ENCODE data around the gene CFAP61.
"Not testable (repeated sequence)": the region's sequence is repeated elsewhere in the genome, so short reads cannot be mapped to it uniquely, and the experiment has no call there.

CFAP61 gene

DNA sequence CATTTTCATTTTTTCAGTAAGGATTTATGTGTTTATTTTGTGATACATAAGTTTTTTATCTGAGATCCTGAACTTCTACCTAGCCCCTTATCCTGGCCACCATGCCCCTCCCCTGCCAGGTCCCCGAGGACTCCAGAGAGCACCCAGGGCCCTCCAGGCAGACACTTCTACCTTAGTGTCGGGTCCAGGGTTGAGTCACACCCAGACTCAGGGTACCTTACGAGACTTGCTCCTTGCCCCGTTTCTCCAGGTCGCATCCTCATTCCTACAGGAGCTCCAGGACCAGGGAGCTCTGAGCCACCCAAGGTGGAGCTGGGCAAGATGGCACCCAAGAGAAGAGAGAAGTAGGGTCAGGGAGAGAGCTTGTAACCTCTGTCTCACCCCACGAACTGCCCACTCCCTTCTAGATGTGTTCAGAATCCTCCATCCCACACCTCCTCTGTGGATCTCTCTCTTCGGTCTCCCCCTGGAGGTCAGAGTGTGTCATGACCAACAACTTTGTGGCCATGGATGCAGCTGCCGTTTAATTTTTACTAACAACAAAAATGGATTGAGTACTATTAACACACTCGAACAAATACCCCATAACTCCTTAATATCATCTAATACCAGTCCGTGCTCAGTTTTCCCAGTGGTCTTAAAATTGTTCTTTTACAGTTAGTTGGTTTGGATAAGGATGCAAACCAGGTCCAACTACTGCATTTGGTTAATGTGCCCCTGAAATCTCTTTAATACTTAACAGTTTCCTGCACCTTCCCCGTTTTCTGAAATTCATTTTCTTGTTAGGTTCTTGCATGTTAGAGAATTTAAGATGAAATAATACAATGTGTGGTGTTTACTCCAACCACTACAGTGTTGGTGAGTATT is 185.0 kb downstream of the CFAP61 start:
- no peaks in the 10 kb centered on the region for H3F3A ChIP-seq (ENCODE audit: low read depth)
- no peaks in the 10 kb centered on the region for H3K27me3 ChIP-seq (ENCODE audit: insufficient read depth, low read length, poor library complexity, severe bottlenecking)
- H3K4me2 ChIP-seq (ENCODE audit: low read depth, low read length, poor library complexity, severe bottlenecking) = no peak overlapping the region
- no peak overlapping the region for H3K4me3 ChIP-seq (ENCODE audit: low read length, poor library complexity, severe bottlenecking)
- no peak overlapping the region for H3K9ac ChIP-seq (ENCODE audit: low read depth, low read length, poor library complexity, severe bottlenecking)
- peak overlapping the region; percentile 76; the same call in 1 of the 2 replicates for H2AFZ ChIP-seq (ENCODE audit: low read length)
- no peaks in the 10 kb centered on the region for H3K9me3 ChIP-seq (ENCODE audit: insufficient read depth, low read depth, low read length)
- no peaks in the 10 kb centered on the region for H3K79me2 ChIP-seq (ENCODE audit: insufficient read depth, low read length)
- TF ChIP-seq CTCF (conservative IDR thresholded peaks at IDR 0.05; ENCODE audit: low read length) (peak; percentile 87), EZH2phosphoT487 (IDR thresholded peaks at IDR 0.05; ENCODE audit: borderline replicate concordance) (no peak)
- H3K9me2 ChIP-seq (replicated peaks; ENCODE audit: low read depth, low read length) = no peaks in the 10 kb centered on the region
- H3K4me1 ChIP-seq (ENCODE audit: insufficient read depth, low read length, poor library complexity, severe bottlenecking) = no peaks in the 10 kb centered on the region
- H3K36me3 ChIP-seq (ENCODE audit: insufficient read depth, low read length) = no peaks in the 10 kb centered on the region
- H4K20me1 ChIP-seq (ENCODE audit: insufficient read depth, low read length, poor library complexity, severe bottlenecking) = no peaks in the 10 kb centered on the region

GRCh38 chr20:20241976-20242375 is 189.6 kb downstream of the CFAP61 start:
- Histone ChIP-seq H3K36me3 (ENCODE audit: insufficient read depth, low read length) (no peaks in the 10 kb centered on the region), H3K9me3 (ENCODE audit: insufficient read depth, low read depth, low read length) (no peaks in the 10 kb centered on the region), H3K4me3 (ENCODE audit: low read length, poor library complexity, severe bottlenecking) (no peak overlapping the region), H3K9me2 (replicated peaks; ENCODE audit: low read depth, low read length) (no peaks in the 10 kb centered on the region), H3K4me2 (ENCODE audit: low read depth, low read length, poor library complexity, severe bottlenecking) (no peak overlapping the region), H4K20me1 (ENCODE audit: insufficient read depth, low read length, poor library complexity, severe bottlenecking) (no peaks in the 10 kb centered on the region), H2AFZ (ENCODE audit: low read length) (no peak overlapping the region), H3K27me3 (ENCODE audit: insufficient read depth, low read length, poor library complexity, severe bottlenecking) (no peaks in the 10 kb centered on the region), H3K79me2 (ENCODE audit: insufficient read depth, low read length) (no peaks in the 10 kb centered on the region), H3K9ac (ENCODE audit: low read depth, low read length, poor library complexity, severe bottlenecking) (no peak overlapping the region), H3F3A (ENCODE audit: low read depth) (no peaks in the 10 kb centered on the region), H3K4me1 (ENCODE audit: insufficient read depth, low read length, poor library complexity, severe bottlenecking) (no peaks in the 10 kb centered on the region)
- TF ChIP-seq CTCF (conservative IDR thresholded peaks at IDR 0.05; ENCODE audit: low read length) (no peak), EZH2phosphoT487 (IDR thresholded peaks at IDR 0.05; ENCODE audit: borderline replicate concordance) (no peak)

DNA sequence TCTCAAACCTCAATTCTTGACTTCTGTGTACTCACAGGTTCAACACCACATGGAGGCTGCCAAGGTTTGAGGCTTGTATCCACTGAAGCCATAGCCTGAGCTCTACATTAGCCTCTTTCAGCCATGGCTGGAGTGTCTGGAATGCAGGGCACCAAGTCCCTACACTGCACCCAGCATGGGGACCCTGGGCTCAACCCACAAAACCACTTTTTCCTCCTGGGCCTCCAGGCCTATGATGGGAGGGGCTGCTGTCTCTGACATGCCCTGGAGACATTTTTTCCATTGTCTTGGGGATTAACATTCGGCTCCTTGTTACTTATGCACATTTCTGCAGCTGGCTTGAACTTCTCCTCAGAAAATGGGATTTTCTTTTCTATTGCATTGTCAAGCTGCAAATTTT is 192.1 kb downstream of the CFAP61 start:
- not testable (repeated sequence) for H2AFZ ChIP-seq (ENCODE audit: low read length); H3K4me2 ChIP-seq (ENCODE audit: low read depth, low read length, poor library complexity, severe bottlenecking); H3K9me3 ChIP-seq (ENCODE audit: insufficient read depth, low read depth, low read length); H4K20me1 ChIP-seq (ENCODE audit: insufficient read depth, low read length, poor library complexity, severe bottlenecking); H3K36me3 ChIP-seq (ENCODE audit: insufficient read depth, low read length); H3K4me1 ChIP-seq (ENCODE audit: insufficient read depth, low read length, poor library complexity, severe bottlenecking); H3K9ac ChIP-seq (ENCODE audit: low read depth, low read length, poor library complexity, severe bottlenecking); H3K27me3 ChIP-seq (ENCODE audit: insufficient read depth, low read length, poor library complexity, severe bottlenecking); H3K79me2 ChIP-seq (ENCODE audit: insufficient read depth, low read length); H3F3A ChIP-seq (ENCODE audit: low read depth); H3K4me3 ChIP-seq (ENCODE audit: low read length, poor library complexity, severe bottlenecking); H3K9me2 ChIP-seq (replicated peaks; ENCODE audit: low read depth, low read length)

Measured in Loucy (cell line).